Mesothelial cell of epicardium (in vitro differentiated cells): ENCODE data around the gene MPIG6B. TPM values are rescaled to one million over a fixed set of nuclear protein-coding genes. Genes with fewer than 3 reads are reported as not detected.

ENCODE experiments used
- DNase-seq, 2 experiments: peaks; one replicate each; pipeline ENCODE4 v3.0.0; 2021; ENCODE audit warnings: low spot score in 2 of 2; ENCODE audit not compliant: unreplicated experiment in 2 of 2
- H3K27ac Mint-ChIP-seq: 2 replicates; pipeline ENCODE4 v1.8.0; 2021; ENCODE audit warnings: mixed read lengths
- H3K27me3 Mint-ChIP-seq: 2 replicates; pipeline ENCODE4 v1.8.0; 2021; ENCODE audit warnings: low read depth, mixed read lengths
- H3K36me3 Mint-ChIP-seq: 2 replicates; pipeline ENCODE4 v1.8.0; 2021; ENCODE audit warnings: mixed read lengths
- H3K4me1 Mint-ChIP-seq: 2 replicates; pipeline ENCODE4 v1.8.0; 2021; ENCODE audit warnings: mixed read lengths
- H3K4me3 Mint-ChIP-seq: 2 replicates; pipeline ENCODE4 v1.8.0; 2021; ENCODE audit warnings: mild to moderate bottlenecking, moderate library complexity, mixed read lengths
- H3K9me3 Mint-ChIP-seq: 2 replicates; pipeline ENCODE4 v1.8.0; 2021; ENCODE audit warnings: mixed read lengths
- total RNA-seq: library from RNA; stranded (reverse); gene quantifications from 3 replicates; pipeline ENCODE4 v1.2.1, GENCODE V29; 2021
- TF ChIP-seq, protein P1 (sequence below): fragments of 200-600 bp; sonication (generic); IDR thresholded peaks from one replicate; pipeline ENCODE4 v1.5.0; 2021; ENCODE audit warnings: antibody characterized with exemption; ENCODE audit not compliant: unreplicated experiment

The MPIG6B gene
- total RNA-seq, 1 donor from 2014 or later = 0.16 TPM

DNA sequence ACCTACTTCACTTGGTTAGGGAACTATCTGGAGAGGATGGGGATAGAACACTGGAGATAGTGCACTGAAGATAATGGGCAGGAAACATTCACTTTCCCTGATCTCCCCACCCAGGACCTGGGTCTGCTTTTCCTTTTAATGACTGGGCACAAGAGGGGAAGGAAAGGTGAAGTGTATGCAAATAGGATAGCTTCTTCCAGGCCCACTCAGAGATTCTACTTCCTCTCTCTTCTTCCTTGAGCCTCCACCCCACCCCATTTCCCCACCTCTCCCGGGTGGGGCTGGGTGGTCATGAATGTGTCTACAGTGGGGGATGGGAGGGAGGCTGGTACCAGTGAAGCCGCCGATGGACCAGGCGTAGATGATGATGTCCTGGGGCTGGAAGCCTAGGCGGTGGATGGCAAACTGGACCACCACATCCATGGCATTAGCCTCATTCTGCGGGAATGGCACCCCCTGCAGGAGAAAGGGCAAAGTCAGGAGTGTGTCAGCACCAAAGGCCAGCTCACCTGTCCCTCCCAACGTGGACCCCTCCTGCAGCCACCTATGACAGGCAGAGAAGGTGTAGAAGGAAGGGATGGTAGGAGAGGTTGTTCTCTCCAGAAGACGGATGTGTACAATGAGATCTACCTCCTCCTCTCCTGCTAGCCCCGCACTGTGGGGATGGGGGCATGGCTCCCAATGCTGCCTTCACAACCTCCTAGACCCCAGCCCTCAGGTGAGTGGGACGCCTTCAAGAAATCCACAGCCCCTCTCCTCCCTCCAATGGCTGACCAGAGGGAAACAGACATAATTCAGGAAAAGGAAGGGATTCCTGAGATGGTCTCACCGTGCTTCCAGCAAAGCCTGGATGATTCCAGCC is 33.7 kb upstream of the MPIG6B start:
- no peaks in the 10 kb centered on the region for H3K9me3 Mint-ChIP-seq
- H3K27ac Mint-ChIP-seq = peak overlapping the region; percentile 69
- H3K27me3 Mint-ChIP-seq = no peaks in the 10 kb centered on the region
- TF ChIP-seq, protein P1, sequence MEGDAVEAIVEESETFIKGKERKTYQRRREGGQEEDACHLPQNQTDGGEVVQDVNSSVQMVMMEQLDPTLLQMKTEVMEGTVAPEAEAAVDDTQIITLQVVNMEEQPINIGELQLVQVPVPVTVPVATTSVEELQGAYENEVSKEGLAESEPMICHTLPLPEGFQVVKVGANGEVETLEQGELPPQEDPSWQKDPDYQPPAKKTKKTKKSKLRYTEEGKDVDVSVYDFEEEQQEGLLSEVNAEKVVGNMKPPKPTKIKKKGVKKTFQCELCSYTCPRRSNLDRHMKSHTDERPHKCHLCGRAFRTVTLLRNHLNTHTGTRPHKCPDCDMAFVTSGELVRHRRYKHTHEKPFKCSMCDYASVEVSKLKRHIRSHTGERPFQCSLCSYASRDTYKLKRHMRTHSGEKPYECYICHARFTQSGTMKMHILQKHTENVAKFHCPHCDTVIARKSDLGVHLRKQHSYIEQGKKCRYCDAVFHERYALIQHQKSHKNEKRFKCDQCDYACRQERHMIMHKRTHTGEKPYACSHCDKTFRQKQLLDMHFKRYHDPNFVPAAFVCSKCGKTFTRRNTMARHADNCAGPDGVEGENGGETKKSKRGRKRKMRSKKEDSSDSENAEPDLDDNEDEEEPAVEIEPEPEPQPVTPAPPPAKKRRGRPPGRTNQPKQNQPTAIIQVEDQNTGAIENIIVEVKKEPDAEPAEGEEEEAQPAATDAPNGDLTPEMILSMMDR = no peak
- no peak overlapping the region for H3K4me3 Mint-ChIP-seq
- peaks cover 37% of the 10 kb centered on the region for H3K36me3 Mint-ChIP-seq
- DNase-seq = no peak
- peaks cover 6% of the 10 kb centered on the region for H3K4me1 Mint-ChIP-seq

DNA sequence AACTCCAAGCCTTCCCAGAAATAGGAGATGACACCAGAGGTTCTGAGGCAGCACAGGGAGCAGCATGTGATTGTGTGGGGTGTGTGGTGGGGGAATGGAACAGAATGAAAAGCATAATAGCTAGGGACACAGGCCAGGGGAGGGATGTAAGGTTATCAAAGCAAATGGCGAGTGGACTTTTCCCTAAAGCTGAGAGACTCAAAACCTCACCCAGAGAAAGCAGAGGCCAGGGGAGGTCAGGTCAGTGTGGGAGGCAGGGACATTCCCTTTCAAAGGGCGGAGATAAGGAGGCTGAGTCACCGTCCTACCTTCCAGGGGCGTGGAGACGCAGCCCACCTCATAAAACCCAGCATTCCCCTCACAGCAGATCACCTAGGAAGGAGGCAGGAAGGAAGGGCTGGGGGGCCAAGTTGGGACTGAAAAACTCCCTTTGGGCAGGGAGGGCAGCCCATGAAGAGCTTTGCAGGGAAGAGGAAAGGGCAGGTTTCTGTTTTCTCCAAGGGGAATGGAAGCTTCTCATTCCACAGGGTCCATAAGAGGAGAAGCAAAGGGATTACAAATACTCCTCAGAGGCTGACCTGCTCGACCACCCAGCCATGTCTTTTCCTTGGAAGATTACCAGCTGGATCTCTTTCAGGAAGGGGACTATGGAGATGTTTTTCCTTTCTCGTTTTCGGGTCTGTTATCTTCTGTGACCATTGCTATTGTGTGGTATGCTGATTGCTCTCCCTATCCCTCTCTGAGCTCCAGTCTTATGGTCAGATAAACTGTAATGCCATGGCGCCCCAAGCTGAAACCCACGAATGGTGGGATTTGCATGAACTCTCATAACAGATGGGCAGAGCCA is 32.7 kb upstream of the MPIG6B start:
- Mint-ChIP-seq H3K27me3 (no peaks in the 10 kb centered on the region), H3K27ac (peak overlapping the region; percentile 69), H3K4me3 (no peak overlapping the region), H3K36me3 (peaks cover 37% of the 10 kb centered on the region), H3K4me1 (peaks cover 6% of the 10 kb centered on the region), H3K9me3 (no peaks in the 10 kb centered on the region)
- DNase-seq = no peak
- TF ChIP-seq, protein P1 = no peak

DNA sequence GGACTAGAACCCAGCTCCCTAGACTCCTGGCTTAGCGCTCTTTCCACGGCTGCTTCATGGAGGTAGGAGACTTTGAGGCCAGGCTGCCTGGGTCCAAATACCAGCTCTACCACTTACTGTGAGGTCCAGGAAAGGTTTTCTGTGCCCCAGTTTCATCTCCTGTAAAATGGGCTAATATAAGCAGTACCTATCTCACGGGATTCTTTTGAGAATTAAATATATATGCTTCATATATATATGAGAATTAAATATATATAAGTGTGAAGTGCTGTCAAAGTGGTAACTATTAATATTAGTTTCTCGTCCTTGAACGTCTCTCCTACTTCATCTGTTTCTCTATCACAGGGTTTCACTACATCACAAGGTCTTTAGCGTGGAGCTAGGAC is 32.1 kb upstream of the MPIG6B start:
- no peaks in the 10 kb centered on the region for H3K27me3 Mint-ChIP-seq

DNA sequence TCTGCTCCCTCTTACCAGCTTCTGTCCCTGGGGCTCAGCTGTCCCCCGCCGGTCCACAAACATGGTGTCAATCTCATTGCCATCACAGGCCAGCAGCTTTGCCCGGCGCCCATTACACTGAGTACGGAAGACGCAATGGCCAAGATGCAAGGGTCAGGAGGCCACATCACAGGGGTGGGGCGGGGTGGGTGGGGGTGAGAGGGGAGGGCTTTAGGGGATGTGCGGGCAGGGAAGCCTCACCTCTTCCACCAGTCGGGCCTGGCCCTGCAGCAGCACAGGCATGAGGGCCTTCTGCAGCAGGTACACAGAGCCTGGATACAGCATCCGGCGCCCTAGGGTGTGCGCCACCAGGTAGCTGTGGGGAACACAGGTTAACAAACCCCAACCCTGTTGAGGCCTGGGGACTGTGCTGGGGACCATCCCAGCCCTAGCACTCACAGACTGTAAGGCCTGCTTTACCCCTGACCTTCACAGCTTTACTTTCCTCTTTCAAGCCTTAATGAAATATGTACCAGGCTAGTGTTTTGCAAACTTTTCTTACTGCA is 31.5 kb upstream of the MPIG6B start:
- TF ChIP-seq, protein P1 = no peak
- Mint-ChIP-seq H3K9me3 (no peaks in the 10 kb centered on the region), H3K4me1 (peaks cover 8% of the 10 kb centered on the region), H3K4me3 (no peak overlapping the region), H3K27me3 (no peaks in the 10 kb centered on the region), H3K36me3 (peaks cover 28% of the 10 kb centered on the region), H3K27ac (no peak overlapping the region)
- no peak for DNase-seq

More for the DNA sequence above, 32.1 kb upstream of the MPIG6B start:
- TF ChIP-seq, protein P1 = no peak
- Mint-ChIP-seq H3K9me3 (no peaks in the 10 kb centered on the region), H3K4me3 (no peak overlapping the region), H3K27ac (peak overlapping the region; percentile 69), H3K36me3 (peaks cover 32% of the 10 kb centered on the region), H3K4me1 (peaks cover 6% of the 10 kb centered on the region)
- DNase-seq = no peak

DNA sequence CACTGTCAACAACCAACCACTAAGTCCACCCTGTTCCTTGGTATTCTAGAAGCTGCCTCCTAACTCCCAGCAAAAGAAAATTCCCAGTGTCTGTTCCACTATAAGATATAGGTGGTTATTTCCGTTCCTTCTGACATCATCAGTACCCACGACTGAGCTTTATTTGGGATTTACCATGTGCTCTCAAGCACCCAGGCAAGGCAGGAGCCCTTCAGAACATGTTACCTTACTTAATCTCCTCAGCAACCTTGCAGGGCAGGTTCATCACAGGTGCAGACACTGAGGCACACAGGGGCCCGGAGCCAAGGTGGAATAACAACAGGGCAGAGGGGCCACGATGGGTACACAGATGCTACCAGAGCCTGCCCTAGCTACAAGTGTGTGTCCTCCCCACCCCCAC is 30.8 kb upstream of the MPIG6B start:
- H3K27ac Mint-ChIP-seq = no peak overlapping the region
- peaks cover 29% of the 10 kb centered on the region for H3K36me3 Mint-ChIP-seq

More for the DNA sequence above, 30.8 kb upstream of the MPIG6B start:
- Mint-ChIP-seq H3K4me3 (no peak overlapping the region), H3K9me3 (no peaks in the 10 kb centered on the region), H3K4me1 (peaks cover 11% of the 10 kb centered on the region), H3K27me3 (no peaks in the 10 kb centered on the region)
- TF ChIP-seq, protein P1 = no peak
- no peak for DNase-seq
